HepG2 (cell line): ENCODE results near the gene DGAT2. TPM values are rescaled to one million over a fixed set of nuclear protein-coding genes. Genes with fewer than 3 reads are reported as not detected.

Source experiments
- CHD2 ChIP-seq: IDR thresholded peaks from 2 replicates; pipeline ENCODE4 v1.6.1; 2011; ENCODE audit warnings: low read depth, low read length, improper control_type of control experiment
- FOXK2 ChIP-seq: fragments of 450-650 bp; IDR thresholded peaks from 2 replicates; pipeline ENCODE4 v1.6.1; 2016
- GLI4 ChIP-seq: sonication (generic); formaldehyde crosslinking; IDR thresholded peaks from 2 replicates; pipeline ENCODE4 v1.5.1; 2020; ENCODE audit warnings: missing genetic modification reagents, mild to moderate bottlenecking, moderate library complexity, borderline replicate concordance
- IRF1 ChIP-seq: sonication (generic); formaldehyde crosslinking; IDR thresholded peaks from 2 replicates; pipeline ENCODE4 v1.4.0; 2020; ENCODE audit warnings: low read depth, mild to moderate bottlenecking, missing genetic modification reagents
- MED13 ChIP-seq: sonication (generic); formaldehyde crosslinking; IDR thresholded peaks from 2 replicates; pipeline ENCODE4 v1.5.0; 2020; ENCODE audit warnings: missing genetic modification reagents
- MTERF4 ChIP-seq: sonication (generic); formaldehyde crosslinking; IDR thresholded peaks from 2 replicates; pipeline ENCODE4 v1.8.0; 2023; ENCODE audit warnings: mild to moderate bottlenecking, missing genetic modification reagents
- NONO ChIP-seq, 2 experiments: fragments of 450-650 bp in 1 of 2; sonication (generic) in 1 of 2; formaldehyde crosslinking in 1 of 2; IDR thresholded peaks in 1 of 2; conservative IDR thresholded peaks in 1 of 2; 2 replicates each; pipeline versions ENCODE4 v1.6.1 to v1.8.0; 2017 to 2022; ENCODE audit warnings: mild to moderate bottlenecking in 1 of 2, missing genetic modification reagents in 1 of 2, moderate library complexity in 1 of 2
- ONECUT2 ChIP-seq: sonication (generic); formaldehyde crosslinking; IDR thresholded peaks from 2 replicates; pipeline ENCODE4 v1.4.0; 2020; ENCODE audit warnings: missing genetic modification reagents
- SAP130 ChIP-seq: IDR thresholded peaks from 2 replicates; pipeline ENCODE4 v1.6.1; 2016; ENCODE audit warnings: low read depth
- TOE1 ChIP-seq: sonication (generic); formaldehyde crosslinking; IDR thresholded peaks from 2 replicates; pipeline ENCODE4 v1.4.0; 2020; ENCODE audit warnings: mild to moderate bottlenecking, missing genetic modification reagents
- ZNF207 ChIP-seq: fragments of 450-650 bp; IDR thresholded peaks from 2 replicates; pipeline ENCODE4 v1.6.1; 2016; ENCODE audit warnings: antibody characterized with exemption, borderline replicate concordance
- ZNF501 ChIP-seq: sonication (generic); formaldehyde crosslinking; IDR thresholded peaks from 2 replicates; pipeline ENCODE4 v1.5.1; 2020; ENCODE audit warnings: mild to moderate bottlenecking, moderate library complexity, missing genetic modification reagents
- ZNF567 ChIP-seq: sonication (generic); formaldehyde crosslinking; IDR thresholded peaks from 2 replicates; pipeline ENCODE4 v1.8.1; 2023; ENCODE audit warnings: mild to moderate bottlenecking, missing genetic modification reagents, borderline replicate concordance
- ZNF703 ChIP-seq: sonication (generic); formaldehyde crosslinking; IDR thresholded peaks from 2 replicates; pipeline ENCODE4 v1.5.1; 2020; ENCODE audit warnings: missing genetic modification reagents, mild to moderate bottlenecking, moderate library complexity, borderline replicate concordance
- polyA plus RNA-seq, 8 experiments: library from polyadenylated mRNA; depleted of rRNA in 3 of 8; stranded (reverse) in 7 of 8; unstranded in 1 of 8; fragments of >200 nt; fragmentation: Illumina TruSeq in 4 of 8; extraction: Trizol in 4 of 8; gene quantifications; 2 replicates each; pipeline versions ENCODE4 v1.2.1 to v1.2.3, GENCODE V29; 2011 to 2016; ENCODE audit warnings: low read depth in 4 of 8, missing spikeins in 1 of 8, mixed read lengths in 1 of 8; ENCODE audit not compliant: insufficient read depth in 1 of 8
- total RNA-seq, 5 experiments: library from RNA; depleted of rRNA; stranded (reverse); fragments of >200 nt; fragmentation: Illumina TruSeq; extraction: Trizol; gene quantifications; 2 replicates each; pipeline ENCODE4 v1.2.3, GENCODE V29; 2016; ENCODE audit warnings: low read depth in 1 of 5
- TF ChIP-seq, protein P1 (sequence below): sonication (generic); formaldehyde crosslinking; conservative IDR thresholded peaks from 2 replicates; pipeline ENCODE4 v1.4.0; 2020; ENCODE audit warnings: mild to moderate bottlenecking, missing genetic modification reagents, moderate library complexity
- TF ChIP-seq, protein P2 (sequence below): sonication (generic); formaldehyde crosslinking; IDR thresholded peaks from 2 replicates; pipeline ENCODE4 v1.4.0; 2020; ENCODE audit warnings: missing genetic modification reagents, mild to moderate bottlenecking, borderline replicate concordance
- TF ChIP-seq, protein P3 (sequence below): sonication (generic); formaldehyde crosslinking; IDR thresholded peaks from 2 replicates; pipeline ENCODE4 v1.8.0; 2022; ENCODE audit warnings: mild to moderate bottlenecking, missing genetic modification reagents, borderline replicate concordance

DGAT2 gene
- total and polyA plus RNA-seq, 2 of the 13 experiments (the other 11 are each of a cell fraction or from before 2014, with no cell fraction given), result 39.0 to 65.6 TPM

DNA sequence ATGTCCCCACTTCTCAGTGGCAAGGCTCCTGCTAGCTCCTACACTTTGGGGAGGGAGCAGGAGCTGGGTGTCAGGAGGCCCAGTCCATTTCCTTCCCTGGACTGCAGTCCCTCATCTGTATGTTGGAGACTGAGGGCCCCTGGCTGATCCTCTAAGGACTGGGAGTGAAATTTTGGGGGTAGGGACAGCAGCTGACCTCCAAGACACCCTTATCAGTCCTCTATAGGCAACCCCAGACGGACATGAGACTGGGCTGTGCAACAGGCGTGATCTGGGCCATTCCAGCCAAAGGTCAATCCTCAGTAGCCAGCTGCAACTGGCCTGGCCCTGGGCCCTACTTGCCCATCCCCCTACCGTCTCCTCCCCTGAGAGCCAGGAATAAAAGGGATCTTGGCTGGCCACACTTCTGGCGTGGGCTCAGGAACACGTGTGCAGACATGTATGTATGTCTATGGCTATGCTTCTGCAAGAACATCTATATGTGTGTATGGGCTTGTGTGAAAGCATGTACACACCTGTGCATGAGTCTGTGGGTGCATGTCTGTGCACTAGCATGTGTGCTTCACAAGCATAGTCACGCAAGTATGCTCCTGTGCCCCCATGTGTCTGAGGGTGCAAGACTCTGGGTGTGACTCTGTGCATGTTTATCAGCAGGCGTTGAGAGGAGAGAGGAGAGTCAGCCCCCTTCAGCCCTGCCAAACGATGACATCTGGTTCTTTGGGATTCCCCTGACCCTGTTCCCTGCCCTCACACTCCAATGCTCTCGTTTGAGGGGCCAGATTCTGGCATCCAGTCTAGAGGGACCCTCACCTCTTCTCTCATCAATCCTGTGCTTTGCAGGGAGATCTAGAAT lies 24.6 kb upstream of the DGAT2 start (continued):
- TF ChIP-seq ZNF501 (peak; percentile 74), ONECUT2 (no peak), ZNF207 (no peak), IRF1 (CRISPR knock-in tag) (no peak), MTERF4 (no peak), ZNF703 (CRISPR knock-in tag) (no peak), MED13 (no peak), CHD2 (peak; percentile 36; the same call in 1 of the 2 replicates), SAP130 (CRISPR knock-in tag) (peak; percentile 42; the same call in 1 of the 2 replicates), NONO (IDR thresholded peaks at IDR 0.05) (no peak), NONO (CRISPR knock-in tag; conservative IDR thresholded peaks at IDR 0.05) (peak; percentile 52; the same call in 1 of the 2 replicates), GLI4 (CRISPR knock-in tag) (no peak), FOXK2 (no peak), ZNF567 (CRISPR knock-in tag) (no peak), TOE1 (no peak)
- TF ChIP-seq, protein P1, sequence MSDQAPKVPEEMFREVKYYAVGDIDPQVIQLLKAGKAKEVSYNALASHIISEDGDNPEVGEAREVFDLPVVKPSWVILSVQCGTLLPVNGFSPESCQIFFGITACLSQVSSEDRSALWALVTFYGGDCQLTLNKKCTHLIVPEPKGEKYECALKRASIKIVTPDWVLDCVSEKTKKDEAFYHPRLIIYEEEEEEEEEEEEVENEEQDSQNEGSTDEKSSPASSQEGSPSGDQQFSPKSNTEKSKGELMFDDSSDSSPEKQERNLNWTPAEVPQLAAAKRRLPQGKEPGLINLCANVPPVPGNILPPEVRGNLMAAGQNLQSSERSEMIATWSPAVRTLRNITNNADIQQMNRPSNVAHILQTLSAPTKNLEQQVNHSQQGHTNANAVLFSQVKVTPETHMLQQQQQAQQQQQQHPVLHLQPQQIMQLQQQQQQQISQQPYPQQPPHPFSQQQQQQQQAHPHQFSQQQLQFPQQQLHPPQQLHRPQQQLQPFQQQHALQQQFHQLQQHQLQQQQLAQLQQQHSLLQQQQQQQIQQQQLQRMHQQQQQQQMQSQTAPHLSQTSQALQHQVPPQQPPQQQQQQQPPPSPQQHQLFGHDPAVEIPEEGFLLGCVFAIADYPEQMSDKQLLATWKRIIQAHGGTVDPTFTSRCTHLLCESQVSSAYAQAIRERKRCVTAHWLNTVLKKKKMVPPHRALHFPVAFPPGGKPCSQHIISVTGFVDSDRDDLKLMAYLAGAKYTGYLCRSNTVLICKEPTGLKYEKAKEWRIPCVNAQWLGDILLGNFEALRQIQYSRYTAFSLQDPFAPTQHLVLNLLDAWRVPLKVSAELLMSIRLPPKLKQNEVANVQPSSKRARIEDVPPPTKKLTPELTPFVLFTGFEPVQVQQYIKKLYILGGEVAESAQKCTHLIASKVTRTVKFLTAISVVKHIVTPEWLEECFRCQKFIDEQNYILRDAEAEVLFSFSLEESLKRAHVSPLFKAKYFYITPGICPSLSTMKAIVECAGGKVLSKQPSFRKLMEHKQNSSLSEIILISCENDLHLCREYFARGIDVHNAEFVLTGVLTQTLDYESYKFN (CRISPR knock-in tag), result peak; percentile 67
- TF ChIP-seq, protein P2, sequence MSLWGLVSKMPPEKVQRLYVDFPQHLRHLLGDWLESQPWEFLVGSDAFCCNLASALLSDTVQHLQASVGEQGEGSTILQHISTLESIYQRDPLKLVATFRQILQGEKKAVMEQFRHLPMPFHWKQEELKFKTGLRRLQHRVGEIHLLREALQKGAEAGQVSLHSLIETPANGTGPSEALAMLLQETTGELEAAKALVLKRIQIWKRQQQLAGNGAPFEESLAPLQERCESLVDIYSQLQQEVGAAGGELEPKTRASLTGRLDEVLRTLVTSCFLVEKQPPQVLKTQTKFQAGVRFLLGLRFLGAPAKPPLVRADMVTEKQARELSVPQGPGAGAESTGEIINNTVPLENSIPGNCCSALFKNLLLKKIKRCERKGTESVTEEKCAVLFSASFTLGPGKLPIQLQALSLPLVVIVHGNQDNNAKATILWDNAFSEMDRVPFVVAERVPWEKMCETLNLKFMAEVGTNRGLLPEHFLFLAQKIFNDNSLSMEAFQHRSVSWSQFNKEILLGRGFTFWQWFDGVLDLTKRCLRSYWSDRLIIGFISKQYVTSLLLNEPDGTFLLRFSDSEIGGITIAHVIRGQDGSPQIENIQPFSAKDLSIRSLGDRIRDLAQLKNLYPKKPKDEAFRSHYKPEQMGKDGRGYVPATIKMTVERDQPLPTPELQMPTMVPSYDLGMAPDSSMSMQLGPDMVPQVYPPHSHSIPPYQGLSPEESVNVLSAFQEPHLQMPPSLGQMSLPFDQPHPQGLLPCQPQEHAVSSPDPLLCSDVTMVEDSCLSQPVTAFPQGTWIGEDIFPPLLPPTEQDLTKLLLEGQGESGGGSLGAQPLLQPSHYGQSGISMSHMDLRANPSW (CRISPR knock-in tag), result no peak
- TF ChIP-seq, protein P3, sequence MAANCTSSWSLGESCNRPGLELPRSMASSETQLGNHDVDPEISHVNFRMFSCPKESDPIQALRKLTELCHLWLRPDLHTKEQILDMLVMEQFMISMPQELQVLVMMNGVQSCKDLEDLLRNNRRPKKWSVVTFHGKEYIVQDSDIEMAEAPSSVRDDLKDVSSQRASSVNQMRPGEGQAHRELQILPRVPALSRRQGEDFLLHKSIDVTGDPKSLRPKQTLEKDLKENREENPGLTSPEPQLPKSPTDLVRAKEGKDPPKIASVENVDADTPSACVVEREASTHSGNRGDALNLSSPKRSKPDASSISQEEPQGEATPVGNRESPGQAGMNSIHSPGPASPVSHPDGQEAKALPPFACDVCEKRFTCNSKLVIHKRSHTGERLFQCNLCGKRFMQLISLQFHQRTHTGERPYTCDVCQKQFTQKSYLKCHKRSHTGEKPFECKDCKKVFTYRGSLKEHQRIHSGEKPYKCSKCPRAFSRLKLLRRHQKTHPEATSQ (CRISPR knock-in tag), result no peak
